Progenitor cell of endocrine pancreas (in vitro differentiated cells): Measurements from ENCODE around the gene TSR3. TPM values are rescaled to one million over a fixed set of nuclear protein-coding genes. Genes with fewer than 3 reads are reported as not detected.

ENCODE experiments used
- DNase-seq: peaks from one replicate; pipeline ENCODE4 v3.0.0; 2021; ENCODE audit warnings: low spot score; ENCODE audit not compliant: unreplicated experiment
- H3K27ac Mint-ChIP-seq: 2 replicates; pipeline ENCODE4 v1.8.0; 2021; ENCODE audit warnings: mild to moderate bottlenecking, moderate library complexity, mixed read lengths
- H3K27me3 Mint-ChIP-seq: 2 replicates; pipeline ENCODE4 v1.8.0; 2021; ENCODE audit warnings: mixed read lengths
- H3K36me3 Mint-ChIP-seq: 2 replicates; pipeline ENCODE4 v1.8.0; 2022; ENCODE audit warnings: mixed read lengths; ENCODE audit not compliant: insufficient read depth
- H3K4me1 Mint-ChIP-seq: 2 replicates; pipeline ENCODE4 v1.8.0; 2021; ENCODE audit warnings: low read depth, mixed read lengths
- H3K4me3 Mint-ChIP-seq: 2 replicates; pipeline ENCODE4 v1.8.0; 2021; ENCODE audit warnings: low read depth, mild to moderate bottlenecking, moderate library complexity, mixed read lengths
- H3K9me3 Mint-ChIP-seq: 2 replicates; pipeline ENCODE4 v1.8.0; 2021; ENCODE audit warnings: low read depth, mixed read lengths
- CTCF ChIP-seq: fragments of 200-600 bp; sonication (generic); IDR thresholded peaks from one replicate; pipeline ENCODE4 v1.5.0; 2021; ENCODE audit warnings: antibody characterized with exemption, mild to moderate bottlenecking; ENCODE audit not compliant: unreplicated experiment
- total RNA-seq: library from RNA; stranded (reverse); gene quantifications from 2 replicates; pipeline ENCODE4 v1.2.1, GENCODE V29; 2021

The TSR3 gene
- total RNA-seq, 1 donor from 2014 or later = 56.8 TPM

GRCh38 chr16:1313721-1314369 is 37.8 kb downstream of the TSR3 start:
- Mint-ChIP-seq H3K36me3 (peaks cover 13% of the 10 kb centered on the region), H3K27ac (peak overlapping the region; percentile 76), H3K27me3 (no peaks in the 10 kb centered on the region), H3K4me1 (peaks cover 19% of the 10 kb centered on the region), H3K4me3 (no peak overlapping the region), H3K9me3 (no peaks in the 10 kb centered on the region)
- no peak for TF ChIP-seq CTCF
- no peak for DNase-seq

- Mint-ChIP-seq H3K4me1 (peaks cover 19% of the 10 kb centered on the region), H3K36me3 (peaks cover 9% of the 10 kb centered on the region), H3K9me3 (no peaks in the 10 kb centered on the region), H3K27me3 (no peaks in the 10 kb centered on the region), H3K27ac (peak overlapping the region; percentile 67), H3K4me3 (peak overlapping the region; percentile 48)
- no peak for TF ChIP-seq CTCF
- DNase-seq = no peak
Observed at GRCh38 chr16:1312903-1313302, 38.8 kb downstream of the TSR3 start.

GRCh38 chr16:1312467-1312816 is 39.2 kb downstream of the TSR3 start:
- no peak for TF ChIP-seq CTCF
- Mint-ChIP-seq H3K27ac (peak overlapping the region; percentile 67), H3K36me3 (peaks cover 7% of the 10 kb centered on the region), H3K27me3 (no peaks in the 10 kb centered on the region), H3K4me3 (peak overlapping the region; percentile 48), H3K4me1 (peaks cover 19% of the 10 kb centered on the region), H3K9me3 (no peaks in the 10 kb centered on the region)
- DNase-seq = no peak

GRCh38 chr16:1311738-1312466 is 39.8 kb downstream of the TSR3 start:
- H3K9me3 Mint-ChIP-seq = no peaks in the 10 kb centered on the region
- TF ChIP-seq CTCF = no peak
- H3K27ac Mint-ChIP-seq = no peak overlapping the region
- no peak for DNase-seq
- H3K36me3 Mint-ChIP-seq = peaks cover 6% of the 10 kb centered on the region
- H3K4me3 Mint-ChIP-seq = peak overlapping the region; percentile 100
- no peaks in the 10 kb centered on the region for H3K27me3 Mint-ChIP-seq
- peaks cover 19% of the 10 kb centered on the region for H3K4me1 Mint-ChIP-seq

- peaks cover 19% of the 10 kb centered on the region for H3K4me1 Mint-ChIP-seq
- H3K27ac Mint-ChIP-seq = peak overlapping the region; percentile 99
- peaks cover 5% of the 10 kb centered on the region for H3K36me3 Mint-ChIP-seq
- no peaks in the 10 kb centered on the region for H3K9me3 Mint-ChIP-seq
- no peak for DNase-seq
- H3K27me3 Mint-ChIP-seq = no peaks in the 10 kb centered on the region
- peak overlapping the region; percentile 100 for H3K4me3 Mint-ChIP-seq
- no peak for TF ChIP-seq CTCF
Observed at GRCh38 chr16:1311212-1311737, 40.4 kb downstream of the TSR3 start.
